ENCODE measurements around the gene SLC12A4.
"Not testable (repeated sequence)": the region's sequence is repeated elsewhere in the genome, so short reads cannot be mapped to it uniquely, and the experiment has no call there.

Gene SLC12A4

GRCh38 chr16:67927131-67927941 lies 41.1 kb downstream of the SLC12A4 start:
- DNase-seq (ENCODE audit: low read depth in 3 of 3) = no peak

GRCh38 chr16:67926181-67926750 lies 42.2 kb downstream of the SLC12A4 start:
- DNase-seq (ENCODE audit: low read depth in 3 of 3) = no peak

- DNase-seq (ENCODE audit: low read depth in 3 of 3) = no peak
Measured at GRCh38 chr16:67924140-67924906, 44.1 kb downstream of the SLC12A4 start.

GRCh38 chr16:67923414-67924116 lies 44.9 kb downstream of the SLC12A4 start:
- no peak for DNase-seq (ENCODE audit: low read depth in 3 of 3)

- DNase-seq (ENCODE audit: low read depth in 3 of 3) = no peak
Measured at GRCh38 chr16:67922740-67923139, 45.7 kb downstream of the SLC12A4 start.

GRCh38 chr16:67922221-67922620 lies 46.2 kb downstream of the SLC12A4 start:
- no peak for DNase-seq (ENCODE audit: low read depth in 3 of 3)

- DNase-seq (ENCODE audit: low read depth in 3 of 3) = no peak
Measured at GRCh38 chr16:67919622-67920221, 48.7 kb downstream of the SLC12A4 start.

GRCh38 chr16:67917852-67918236 lies 50.6 kb downstream of the SLC12A4 start:
- DNase-seq (ENCODE audit: low read depth in 3 of 3) = peak in 1 of 3 experiments; percentile 26

GRCh38 chr16:67917140-67917851 lies 51.1 kb downstream of the SLC12A4 start:
- no peak for DNase-seq (ENCODE audit: low read depth in 3 of 3)

GRCh38 chr16:67915831-67916723 lies 52.4 kb downstream of the SLC12A4 start:
- DNase-seq (ENCODE audit: low read depth in 3 of 3) = no peak

GRCh38 chr16:67915496-67915769 lies 53.0 kb downstream of the SLC12A4 start:
- DNase-seq (ENCODE audit: low read depth in 3 of 3) = not testable (repeated sequence)

- no peak for DNase-seq (ENCODE audit: low read depth in 3 of 3)
Measured at GRCh38 chr16:67914758-67915495, 53.5 kb downstream of the SLC12A4 start.

- DNase-seq (ENCODE audit: low read depth in 3 of 3) = no peak
Measured at GRCh38 chr16:67910158-67910557, 58.3 kb downstream of the SLC12A4 start.

GRCh38 chr16:67909056-67909742 lies 59.2 kb downstream of the SLC12A4 start:
- DNase-seq (ENCODE audit: low read depth in 3 of 3) = no peak

GRCh38 chr16:67907397-67908180 lies 60.8 kb downstream of the SLC12A4 start:
- no peak for DNase-seq (ENCODE audit: low read depth in 3 of 3)

GRCh38 chr16:67902831-67903230 lies 65.6 kb downstream of the SLC12A4 start:
- no peak for DNase-seq (ENCODE audit: low read depth in 3 of 3)

GRCh38 chr16:67901734-67902133 lies 66.7 kb downstream of the SLC12A4 start:
- no peak for DNase-seq (ENCODE audit: low read depth in 3 of 3)

- no peak for DNase-seq (ENCODE audit: low read depth in 3 of 3)
Measured at GRCh38 chr16:67897231-67897630, 71.2 kb downstream of the SLC12A4 start.
